HG03342 (cell line): ENCODE results near the gene CNIH2.
"Not testable (repeated sequence)": the region's sequence is repeated elsewhere in the genome, so short reads cannot be mapped to it uniquely, and the experiment has no call there.

Source experiments
- ATAC-seq: cut with Tn5 transposase; IDR thresholded peaks from one replicate; pipeline ENCODE4 v1.9.1; 2021; ENCODE audit warnings: mild to moderate bottlenecking, moderate library complexity; ENCODE audit not compliant: unreplicated experiment

The CNIH2 gene

GRCh38 chr11:66275984-66276612 lies 1.9 kb upstream of the CNIH2 start:
- no peak for ATAC-seq

GRCh38 chr11:66276619-66277018 lies 1.4 kb upstream of the CNIH2 start:
- ATAC-seq = not testable (repeated sequence)

GRCh38 chr11:66277064-66277463 lies 911 bp upstream of the CNIH2 start:
- ATAC-seq = not testable (repeated sequence)

- no peak for ATAC-seq
Measured at GRCh38 chr11:66278363-66279091, 552 bp downstream of the CNIH2 start.

- ATAC-seq = no peak
Measured at GRCh38 chr11:66279092-66279734, 1.2 kb downstream of the CNIH2 start.

GRCh38 chr11:66280428-66280827 lies 2.5 kb downstream of the CNIH2 start:
- no peak for ATAC-seq

- ATAC-seq = no peak
Measured at GRCh38 chr11:66281001-66281400, 3.0 kb downstream of the CNIH2 start.

GRCh38 chr11:66281776-66282467 lies 3.9 kb downstream of the CNIH2 start:
- ATAC-seq = no peak

- peak; percentile 83 for ATAC-seq
Measured at GRCh38 chr11:66282468-66283455, 4.8 kb downstream of the CNIH2 start.

- ATAC-seq = no peak
Measured at GRCh38 chr11:66283461-66284105, 5.6 kb downstream of the CNIH2 start.

- ATAC-seq = no peak
Measured at GRCh38 chr11:66284526-66285078, 6.6 kb downstream of the CNIH2 start.

- ATAC-seq = no peak
Measured at GRCh38 chr11:66285250-66285947, 7.4 kb downstream of the CNIH2 start.

- ATAC-seq = no peak
Measured at GRCh38 chr11:66286699-66287098, 8.7 kb downstream of the CNIH2 start.

- ATAC-seq = no peak
Measured at GRCh38 chr11:66287211-66287888, 9.4 kb downstream of the CNIH2 start.

- ATAC-seq = peak; percentile 1
Measured at GRCh38 chr11:66287889-66288670, 10.1 kb downstream of the CNIH2 start.

- ATAC-seq = peak; percentile 85
Measured at GRCh38 chr11:66288671-66289547, 10.9 kb downstream of the CNIH2 start, which contains the start of gene YIF1A. Gene YIF1A (minus strand): TSS chr11:66289143. CDS start chr11:66288985, 158 bp downstream.
